ENCODE data around the gene CD300LG.

Gene CD300LG

GRCh38 chr17:43857957-43858600, 11.1 kb downstream of the CD300LG start:
- no peak for TF ChIP-seq CTCF (IDR thresholded peaks at IDR 0.05)

- no peak for TF ChIP-seq CTCF (IDR thresholded peaks at IDR 0.05)
Measured at GRCh38 chr17:43860077-43860725, 13.2 kb downstream of the CD300LG start.

GRCh38 chr17:43860927-43861622, 14.1 kb downstream of the CD300LG start:
- no peak for TF ChIP-seq CTCF (IDR thresholded peaks at IDR 0.05)

GRCh38 chr17:43861960-43862359, 15.0 kb downstream of the CD300LG start:
- TF ChIP-seq CTCF (IDR thresholded peaks at IDR 0.05), result no peak

GRCh38 chr17:43864161-43864984, 17.4 kb downstream of the CD300LG start:
- TF ChIP-seq CTCF (IDR thresholded peaks at IDR 0.05), result no peak

GRCh38 chr17:43868226-43868994, 21.4 kb downstream of the CD300LG start:
- TF ChIP-seq CTCF (IDR thresholded peaks at IDR 0.05), result no peak
